ENCODE data around the gene POTEM. TPM values are rescaled to one million over a fixed set of nuclear protein-coding genes. Genes with fewer than 3 reads are reported as not detected.
"Not testable (repeated sequence)": the region's sequence is repeated elsewhere in the genome, so short reads cannot be mapped to it uniquely, and the experiment has no call there.

POTEM gene
- total RNA-seq, 1 donor from 2014 or later = not detected

- not testable (repeated sequence) for H3F3A ChIP-seq (ENCODE audit: low read depth); H3K79me2 ChIP-seq (ENCODE audit: low read depth); H3K36me3 ChIP-seq; H3K4me1 Mint-ChIP-seq; H3K4me3 ChIP-seq; H3K27ac Mint-ChIP-seq; H3K27me3 Mint-ChIP-seq (ENCODE audit: insufficient read depth, low read depth); DNase-seq (ENCODE audit: low spot score); H3K4me1 ChIP-seq; H3K27ac ChIP-seq; H3K27me3 ChIP-seq; H3K9ac ChIP-seq; H3K9me3 ChIP-seq (ENCODE audit: low read depth); H3K36me3 Mint-ChIP-seq; H3K4me3 Mint-ChIP-seq; H2AFZ ChIP-seq (replicated peaks); H3K9me3 Mint-ChIP-seq; H4K20me1 ChIP-seq (ENCODE audit: low read depth); H3K4me2 ChIP-seq
These were observed 11.4 kb upstream of the POTEM start for GRCh38 chr14:18955816-18956215.

DNA sequence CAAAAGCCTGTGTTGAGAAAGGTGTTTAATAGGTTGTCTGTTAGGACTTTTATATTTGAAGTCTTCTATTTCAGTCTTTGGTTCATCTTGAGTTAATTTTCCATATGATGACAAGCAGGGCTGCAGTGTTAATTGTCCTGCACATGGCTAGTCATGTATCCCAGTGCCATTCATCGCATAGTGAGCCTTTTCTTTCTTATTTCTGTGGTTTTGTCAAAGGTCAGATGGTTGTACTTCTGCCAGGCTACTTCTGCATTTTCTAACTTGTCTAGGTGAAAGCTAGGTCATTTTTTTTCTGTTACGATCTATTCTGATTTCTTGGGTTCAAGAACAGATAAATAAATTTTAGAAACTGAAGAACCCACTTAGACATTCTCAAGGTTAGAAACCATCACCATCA, 5.7 kb upstream of the POTEM start:
- not testable (repeated sequence) for H3K27me3 ChIP-seq; H3K27ac ChIP-seq; H3F3A ChIP-seq (ENCODE audit: low read depth); H3K4me1 ChIP-seq; H3K79me2 ChIP-seq (ENCODE audit: low read depth); H4K20me1 ChIP-seq (ENCODE audit: low read depth); H3K4me2 ChIP-seq; H2AFZ ChIP-seq (replicated peaks); H3K27ac Mint-ChIP-seq; H3K9ac ChIP-seq; H3K4me1 Mint-ChIP-seq; H3K36me3 ChIP-seq; H3K9me3 ChIP-seq (ENCODE audit: low read depth); H3K36me3 Mint-ChIP-seq; H3K9me3 Mint-ChIP-seq; H3K4me3 ChIP-seq; H3K27me3 Mint-ChIP-seq (ENCODE audit: insufficient read depth, low read depth); DNase-seq (ENCODE audit: low spot score); H3K4me3 Mint-ChIP-seq

- not testable (repeated sequence) for H3K79me2 ChIP-seq (ENCODE audit: low read depth); H3K9me3 Mint-ChIP-seq; H3K27ac ChIP-seq; H4K20me1 ChIP-seq (ENCODE audit: low read depth); H3K4me3 ChIP-seq; H3K9ac ChIP-seq; H3F3A ChIP-seq (ENCODE audit: low read depth); H3K4me1 ChIP-seq; H3K36me3 Mint-ChIP-seq; H3K36me3 ChIP-seq; H3K9me3 ChIP-seq (ENCODE audit: low read depth); H3K4me2 ChIP-seq; H2AFZ ChIP-seq (replicated peaks); H3K4me3 Mint-ChIP-seq; H3K4me1 Mint-ChIP-seq; DNase-seq (ENCODE audit: low spot score); H3K27me3 ChIP-seq; H3K27ac Mint-ChIP-seq; H3K27me3 Mint-ChIP-seq (ENCODE audit: insufficient read depth, low read depth)
These were observed 5.1 kb upstream of the POTEM start for GRCh38 chr14:18962143-18962542.

DNA sequence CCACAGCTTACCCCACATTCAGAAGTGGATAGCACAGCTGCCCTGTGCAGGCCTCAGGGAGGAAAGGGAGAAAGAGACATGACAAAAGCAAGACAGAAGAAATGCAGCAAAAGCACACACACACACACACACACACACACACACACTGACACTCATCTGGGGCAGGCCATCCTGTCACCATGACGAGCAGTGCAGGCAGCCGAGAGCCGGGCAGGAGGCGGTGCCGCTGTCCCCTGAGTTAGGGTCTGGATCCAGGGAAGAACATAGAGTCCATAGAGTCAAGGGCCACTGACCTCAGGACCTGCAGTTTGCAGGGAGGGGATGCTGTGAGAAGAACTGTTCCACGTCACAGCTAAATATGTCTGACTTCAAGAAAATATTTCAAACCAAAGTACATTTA, 4.0 kb upstream of the POTEM start:
- not testable (repeated sequence) for H3K27ac ChIP-seq; H3F3A ChIP-seq (ENCODE audit: low read depth); H3K27me3 ChIP-seq; H3K27me3 Mint-ChIP-seq (ENCODE audit: insufficient read depth, low read depth); H3K4me2 ChIP-seq; H3K4me3 Mint-ChIP-seq; H4K20me1 ChIP-seq (ENCODE audit: low read depth); H3K4me3 ChIP-seq; H3K9me3 ChIP-seq (ENCODE audit: low read depth); H3K4me1 ChIP-seq; H3K27ac Mint-ChIP-seq; DNase-seq (ENCODE audit: low spot score); H3K36me3 ChIP-seq; H3K9ac ChIP-seq; H3K79me2 ChIP-seq (ENCODE audit: low read depth); H2AFZ ChIP-seq (replicated peaks); H3K4me1 Mint-ChIP-seq; H3K36me3 Mint-ChIP-seq; H3K9me3 Mint-ChIP-seq

- H3K9me3 Mint-ChIP-seq; H3K36me3 Mint-ChIP-seq; H4K20me1 ChIP-seq (ENCODE audit: low read depth); H2AFZ ChIP-seq (replicated peaks); H3K27ac ChIP-seq; H3K4me2 ChIP-seq; H3K27me3 ChIP-seq; H3K9ac ChIP-seq; H3K4me1 ChIP-seq; H3K36me3 ChIP-seq; H3K27ac Mint-ChIP-seq; H3K4me3 Mint-ChIP-seq; H3K4me1 Mint-ChIP-seq; H3K9me3 ChIP-seq (ENCODE audit: low read depth); H3F3A ChIP-seq (ENCODE audit: low read depth); H3K27me3 Mint-ChIP-seq (ENCODE audit: insufficient read depth, low read depth); H3K79me2 ChIP-seq (ENCODE audit: low read depth); DNase-seq (ENCODE audit: low spot score); H3K4me3 ChIP-seq: not testable (repeated sequence)
These were observed 2.4 kb upstream of the POTEM start for GRCh38 chr14:18964878-18965277.

DNA sequence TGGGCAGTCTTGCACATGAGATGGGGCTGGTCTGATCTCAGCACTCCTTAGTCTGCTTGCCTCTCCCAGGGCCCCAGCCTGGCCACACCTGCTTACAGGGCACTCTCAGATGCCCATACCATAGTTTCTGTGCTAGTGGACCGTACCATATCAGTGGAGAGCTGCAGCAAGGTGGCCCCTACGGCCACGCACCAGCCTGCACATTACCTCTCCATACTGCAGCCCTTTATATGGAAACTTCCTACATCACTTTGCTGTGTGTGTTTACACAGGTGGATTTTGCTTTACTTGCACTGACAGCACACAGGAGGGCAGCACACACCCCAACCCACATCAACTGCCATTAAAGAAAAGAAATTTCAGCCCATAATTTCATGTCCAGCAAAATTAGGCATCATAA, 35.3 kb downstream of the POTEM start:
- not testable (repeated sequence) for H3K27ac Mint-ChIP-seq; H3K36me3 Mint-ChIP-seq; H2AFZ ChIP-seq (replicated peaks)

GRCh38 chr14:19006490-19006889, 39.3 kb downstream of the POTEM start:
- H3K4me1 ChIP-seq; H3K27ac Mint-ChIP-seq; H2AFZ ChIP-seq (replicated peaks); DNase-seq (ENCODE audit: low spot score); H3K27me3 Mint-ChIP-seq (ENCODE audit: insufficient read depth, low read depth); H3K36me3 Mint-ChIP-seq; H3K4me1 Mint-ChIP-seq; H3K4me3 ChIP-seq; H3K79me2 ChIP-seq (ENCODE audit: low read depth); H3K27me3 ChIP-seq; H3K27ac ChIP-seq; H3K4me2 ChIP-seq; H3K4me3 Mint-ChIP-seq; H3K9me3 ChIP-seq (ENCODE audit: low read depth); H4K20me1 ChIP-seq (ENCODE audit: low read depth); H3K9me3 Mint-ChIP-seq; H3K36me3 ChIP-seq; H3K9ac ChIP-seq; H3F3A ChIP-seq (ENCODE audit: low read depth): not testable (repeated sequence)

More for the DNA sequence above, 35.3 kb downstream of the POTEM start:
- H3K9me3 Mint-ChIP-seq; H3K4me3 Mint-ChIP-seq; H3K4me1 Mint-ChIP-seq; H3K79me2 ChIP-seq (ENCODE audit: low read depth); H3K4me1 ChIP-seq; H3K27ac ChIP-seq; H3K27me3 Mint-ChIP-seq (ENCODE audit: insufficient read depth, low read depth); H3F3A ChIP-seq (ENCODE audit: low read depth); H3K9ac ChIP-seq; DNase-seq (ENCODE audit: low spot score); H4K20me1 ChIP-seq (ENCODE audit: low read depth); H3K4me3 ChIP-seq; H3K4me2 ChIP-seq; H3K9me3 ChIP-seq (ENCODE audit: low read depth); H3K27me3 ChIP-seq; H3K36me3 ChIP-seq: not testable (repeated sequence)

DNA sequence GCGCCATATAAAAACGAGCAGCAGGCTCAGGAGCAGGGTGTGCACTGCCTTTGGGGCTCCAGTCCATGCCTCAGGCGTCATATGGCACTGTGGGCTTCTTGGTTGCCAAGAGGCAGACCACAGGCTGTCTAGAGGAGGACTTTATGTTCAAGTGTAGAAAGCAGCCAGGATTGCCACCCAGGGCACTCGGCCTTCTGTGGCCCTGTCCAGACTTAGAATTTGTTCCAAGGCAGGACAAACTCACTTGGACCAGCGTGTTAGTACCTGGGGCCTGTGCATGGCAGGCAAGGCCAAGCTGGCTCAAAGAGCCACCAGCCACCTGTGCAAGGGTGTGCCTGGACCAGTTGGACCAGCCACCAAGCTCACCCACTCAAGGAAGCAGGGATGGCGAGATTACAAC, 40.4 kb downstream of the POTEM start:
- H2AFZ ChIP-seq (replicated peaks); H3K27ac ChIP-seq; H3K4me3 ChIP-seq; H3K9ac ChIP-seq; H3K36me3 ChIP-seq; H3K9me3 Mint-ChIP-seq; H3F3A ChIP-seq (ENCODE audit: low read depth); H3K36me3 Mint-ChIP-seq; H3K27me3 ChIP-seq; H4K20me1 ChIP-seq (ENCODE audit: low read depth); H3K79me2 ChIP-seq (ENCODE audit: low read depth); H3K4me3 Mint-ChIP-seq; H3K4me2 ChIP-seq; H3K27me3 Mint-ChIP-seq (ENCODE audit: insufficient read depth, low read depth); H3K4me1 ChIP-seq; H3K27ac Mint-ChIP-seq; H3K4me1 Mint-ChIP-seq; DNase-seq (ENCODE audit: low spot score); H3K9me3 ChIP-seq (ENCODE audit: low read depth): not testable (repeated sequence)

DNA sequence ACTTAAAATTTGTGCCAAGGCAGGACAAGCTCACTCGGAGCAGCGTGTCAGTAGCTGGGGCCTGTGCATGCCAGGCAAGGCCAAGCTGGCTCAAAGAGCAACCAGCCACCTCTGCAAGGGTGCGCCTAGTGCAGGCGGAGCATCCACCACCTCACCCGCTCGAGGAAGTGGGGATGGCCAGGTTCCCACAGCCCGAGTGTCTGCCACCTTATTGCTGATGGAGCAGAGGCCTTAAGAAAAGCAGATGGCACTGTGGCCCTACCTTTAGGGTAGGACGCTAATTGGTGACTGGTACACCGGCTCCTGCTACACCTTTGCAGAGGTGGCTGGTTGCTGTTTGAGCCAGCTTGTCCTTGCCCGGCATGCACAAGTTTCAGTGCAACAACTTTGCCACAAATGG, 43.8 kb downstream of the POTEM start:
- H3K36me3 ChIP-seq; H3K27ac Mint-ChIP-seq; H3K9me3 Mint-ChIP-seq; H4K20me1 ChIP-seq (ENCODE audit: low read depth); H3K27me3 Mint-ChIP-seq (ENCODE audit: insufficient read depth, low read depth); H3K4me3 Mint-ChIP-seq; H2AFZ ChIP-seq (replicated peaks); H3K27ac ChIP-seq; DNase-seq (ENCODE audit: low spot score); H3K79me2 ChIP-seq (ENCODE audit: low read depth); H3K4me2 ChIP-seq; H3K9ac ChIP-seq; H3K4me3 ChIP-seq; H3K27me3 ChIP-seq; H3F3A ChIP-seq (ENCODE audit: low read depth); H3K4me1 ChIP-seq; H3K9me3 ChIP-seq (ENCODE audit: low read depth); H3K4me1 Mint-ChIP-seq; H3K36me3 Mint-ChIP-seq: not testable (repeated sequence)

Data from neural progenitor cell (in vitro differentiated cells).